Kidney glomerular epithelial cell (primary cell): ENCODE results near the gene CUX1.

Source experiments
- DNase-seq: peaks from one replicate; lab custom pipeline; 2025; lab: John Stamatoyannopoulos, UW

Gene CUX1

GRCh38 chr7:101957744-101958525 is 140.5 kb downstream of the CUX1 start:
- no peak for DNase-seq

GRCh38 chr7:101959342-101959741 is 141.9 kb downstream of the CUX1 start:
- DNase-seq, result no peak

GRCh38 chr7:101959829-101960228 is 142.4 kb downstream of the CUX1 start:
- DNase-seq, result no peak

- no peak for DNase-seq
Observed at GRCh38 chr7:101960323-101960722, 142.9 kb downstream of the CUX1 start.

GRCh38 chr7:101960985-101961708 is 143.7 kb downstream of the CUX1 start:
- DNase-seq, result no peak

- DNase-seq, result no peak
Observed at GRCh38 chr7:101961811-101962210, 144.4 kb downstream of the CUX1 start.

- no peak for DNase-seq
Observed at GRCh38 chr7:101963693-101964092, 146.3 kb downstream of the CUX1 start.

- no peak for DNase-seq
Observed at GRCh38 chr7:101964680-101965452, 147.4 kb downstream of the CUX1 start.

- DNase-seq, result no peak
Observed at GRCh38 chr7:101968720-101969466, 151.5 kb downstream of the CUX1 start.

GRCh38 chr7:101969997-101970585 is 152.7 kb downstream of the CUX1 start:
- DNase-seq, result no peak

GRCh38 chr7:101970801-101971200 is 153.4 kb downstream of the CUX1 start:
- no peak for DNase-seq

- DNase-seq, result no peak
Observed at GRCh38 chr7:101971457-101971856, 154.0 kb downstream of the CUX1 start.

GRCh38 chr7:101972627-101973026 is 155.2 kb downstream of the CUX1 start:
- DNase-seq, result no peak

- no peak for DNase-seq
Observed at GRCh38 chr7:101973130-101973529, 155.7 kb downstream of the CUX1 start.

GRCh38 chr7:101974393-101974792 is 157.0 kb downstream of the CUX1 start:
- DNase-seq, result no peak

GRCh38 chr7:101975046-101975445 is 157.6 kb downstream of the CUX1 start:
- no peak for DNase-seq

- no peak for DNase-seq
Observed at GRCh38 chr7:101976411-101976810, 159.0 kb downstream of the CUX1 start.

GRCh38 chr7:101977249-101977648 is 159.8 kb downstream of the CUX1 start:
- no peak for DNase-seq

- DNase-seq, result no peak
Observed at GRCh38 chr7:101978683-101979082, 161.3 kb downstream of the CUX1 start.

- no peak for DNase-seq
Observed at GRCh38 chr7:101983147-101983811, 165.9 kb downstream of the CUX1 start.
